Gastroesophageal sphincter (tissue), 4 donors: ENCODE measurements around the gene LRRC43. TPM values are rescaled to one million over a fixed set of nuclear protein-coding genes. Genes with fewer than 3 reads are reported as not detected.
"Not testable (repeated sequence)": the region's sequence is repeated elsewhere in the genome, so short reads cannot be mapped to it uniquely, and the experiment has no call there.

Experiments
- ATAC-seq: fragments of 150-250 bp; one replicate; pipeline ENCODE4 v1.9.1; 2016; ENCODE audit warnings: mild to moderate bottlenecking, moderate library complexity
- H3K27ac ChIP-seq, 4 donors: fragments of 200-600 bp; sonication (generic) in 3 of 4; 1 replicate in 3 of 4; 2 replicates in 1 of 4; pipeline ENCODE4 v1.5.1; 2016 to 2019
- H3K27me3 ChIP-seq: fragments of 200-600 bp; sonication (generic); one replicate; pipeline ENCODE4 v1.5.1; 2019
- H3K36me3 ChIP-seq, 2 donors: fragments of 200-600 bp; sonication (generic); one replicate each; pipeline ENCODE4 v1.5.1; 2019; ENCODE audit warnings: control low read depth in 1 of 2
- H3K4me1 ChIP-seq, 3 donors: fragments of 200-600 bp; sonication (generic); 1 replicate in 2 of 3; 2 replicates in 1 of 3; pipeline ENCODE4 v1.5.1; 2016 to 2019; ENCODE audit warnings: control low read depth in 2 of 3
- H3K4me3 ChIP-seq, 2 donors: fragments of 200-600 bp; sonication (generic); one replicate each; pipeline ENCODE4 v1.5.1; 2019; ENCODE audit warnings: mild to moderate bottlenecking in 1 of 2, moderate library complexity in 1 of 2
- H3K9me3 ChIP-seq, 3 donors: fragments of 200-600 bp; sonication (generic); one replicate each; pipeline ENCODE4 v1.5.1; 2017 to 2019; ENCODE audit warnings: control low read depth in 2 of 3
- EP300 ChIP-seq: sonication (generic); formaldehyde crosslinking; IDR thresholded peaks from one replicate; pipeline ENCODE4 v1.6.1; 2017; ENCODE audit warnings: antibody characterized with exemption, mild to moderate bottlenecking
- POLR2A ChIP-seq, 2 donors: fragments of 450-650 bp; IDR thresholded peaks; one replicate each; pipeline ENCODE4 v1.6.1; 2017; ENCODE audit warnings: antibody characterized with exemption in 2 of 2, mild to moderate bottlenecking in 2 of 2, moderate library complexity in 1 of 2
- POLR2AphosphoS5 ChIP-seq: sonication (generic); formaldehyde crosslinking; IDR thresholded peaks from one replicate; pipeline ENCODE4 v1.6.1; 2017; ENCODE audit warnings: antibody characterized with exemption
- WGBS, 2 donors: methylation state at CpG; one replicate each; pipeline ENCODE4 v1.1.5; 2018; ENCODE audit warnings: low coverage in 1 of 2; 5-methylcytosine and 5-hydroxymethylcytosine counted together
- total RNA-seq, 4 donors: library from RNA; depleted of rRNA; stranded (reverse); fragments of >200 nt; gene quantifications; one replicate each; pipeline ENCODE4 v1.1.0, GENCODE V29; 2016
- TF ChIP-seq, protein P1 (sequence below), 4 experiments: fragments of 200-600 bp in 2 of 4; fragments of 450-650 bp in 2 of 4; sonication (generic) in 1 of 4; IDR thresholded peaks; one replicate each; pipeline ENCODE4 v1.5.1; 2017 to 2019; ENCODE audit warnings: antibody characterized with exemption in 4 of 4, mild to moderate bottlenecking in 2 of 4, moderate library complexity in 2 of 4

Gene LRRC43
- total RNA-seq, 4 donors from 2014 or later = 1.5 to 9.8 (median 3.6) TPM

DNA sequence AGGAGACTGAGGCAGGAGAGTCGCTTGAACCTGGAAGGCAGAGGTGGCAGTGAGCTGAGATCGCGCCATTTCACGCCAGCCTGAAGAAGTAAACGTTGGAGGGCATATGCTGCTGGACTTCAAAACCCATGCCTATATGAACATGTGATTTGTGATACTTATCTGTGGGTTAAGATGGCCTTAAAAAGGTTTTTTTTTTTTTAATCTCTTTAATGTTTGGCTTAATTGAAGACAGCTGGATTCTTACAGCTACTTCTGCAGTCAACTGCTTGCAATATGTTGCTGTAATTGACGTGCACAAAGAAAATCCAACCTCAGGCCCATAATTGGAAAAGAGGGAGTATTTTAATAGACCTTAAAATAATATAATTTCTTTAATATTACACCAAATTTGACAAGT lies 19.1 kb downstream of the LRRC43 start:
- no peak overlapping the region for H3K4me3 ChIP-seq
- TF ChIP-seq POLR2AphosphoS5 (no peak), EP300 (no peak), POLR2A (IDR thresholded peaks at IDR 0.05) (no peak)
- TF ChIP-seq, protein P1, sequence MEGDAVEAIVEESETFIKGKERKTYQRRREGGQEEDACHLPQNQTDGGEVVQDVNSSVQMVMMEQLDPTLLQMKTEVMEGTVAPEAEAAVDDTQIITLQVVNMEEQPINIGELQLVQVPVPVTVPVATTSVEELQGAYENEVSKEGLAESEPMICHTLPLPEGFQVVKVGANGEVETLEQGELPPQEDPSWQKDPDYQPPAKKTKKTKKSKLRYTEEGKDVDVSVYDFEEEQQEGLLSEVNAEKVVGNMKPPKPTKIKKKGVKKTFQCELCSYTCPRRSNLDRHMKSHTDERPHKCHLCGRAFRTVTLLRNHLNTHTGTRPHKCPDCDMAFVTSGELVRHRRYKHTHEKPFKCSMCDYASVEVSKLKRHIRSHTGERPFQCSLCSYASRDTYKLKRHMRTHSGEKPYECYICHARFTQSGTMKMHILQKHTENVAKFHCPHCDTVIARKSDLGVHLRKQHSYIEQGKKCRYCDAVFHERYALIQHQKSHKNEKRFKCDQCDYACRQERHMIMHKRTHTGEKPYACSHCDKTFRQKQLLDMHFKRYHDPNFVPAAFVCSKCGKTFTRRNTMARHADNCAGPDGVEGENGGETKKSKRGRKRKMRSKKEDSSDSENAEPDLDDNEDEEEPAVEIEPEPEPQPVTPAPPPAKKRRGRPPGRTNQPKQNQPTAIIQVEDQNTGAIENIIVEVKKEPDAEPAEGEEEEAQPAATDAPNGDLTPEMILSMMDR (IDR thresholded peaks at IDR 0.05) = no peak
- 95 to 98% methylated on average over 5 to 6 of the region's 6 CpGs for WGBS, 2 donors
- no peak for ATAC-seq
- H3K9me3 ChIP-seq = no peaks in the 10 kb centered on the region
- H3K27me3 ChIP-seq = peaks cover 84% of the 10 kb centered on the region
- H3K27ac ChIP-seq = no peak overlapping the region
- H3K36me3 ChIP-seq = peaks cover 0 to 5% of the 10 kb centered on the region in 2 donors
- H3K4me1 ChIP-seq = peaks cover 0 to 34% (median 11%) of the 10 kb centered on the region in 3 donors

DNA sequence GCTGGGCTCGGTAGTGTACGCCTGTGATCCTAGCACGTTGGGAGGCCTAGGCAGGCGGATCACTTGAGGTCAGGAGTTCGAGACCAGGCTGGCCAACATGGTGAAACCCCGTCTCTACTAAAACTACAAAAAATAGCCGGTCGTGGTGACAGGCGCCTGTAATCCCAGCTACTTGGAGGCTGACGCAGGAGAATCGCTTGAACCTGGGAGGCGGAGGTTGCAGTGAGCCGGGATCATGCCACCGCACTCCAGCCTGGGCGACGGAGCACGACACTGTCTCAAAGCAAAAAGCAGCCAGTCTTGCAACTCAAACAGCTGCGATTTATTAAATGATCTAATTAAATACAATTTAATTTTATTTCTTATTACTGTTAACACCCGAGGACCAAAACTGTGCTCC lies 19.9 kb downstream of the LRRC43 start:
- WGBS, 2 donors = 0 to 53% methylated on average over 1 to 18 of the region's 19 CpGs

DNA sequence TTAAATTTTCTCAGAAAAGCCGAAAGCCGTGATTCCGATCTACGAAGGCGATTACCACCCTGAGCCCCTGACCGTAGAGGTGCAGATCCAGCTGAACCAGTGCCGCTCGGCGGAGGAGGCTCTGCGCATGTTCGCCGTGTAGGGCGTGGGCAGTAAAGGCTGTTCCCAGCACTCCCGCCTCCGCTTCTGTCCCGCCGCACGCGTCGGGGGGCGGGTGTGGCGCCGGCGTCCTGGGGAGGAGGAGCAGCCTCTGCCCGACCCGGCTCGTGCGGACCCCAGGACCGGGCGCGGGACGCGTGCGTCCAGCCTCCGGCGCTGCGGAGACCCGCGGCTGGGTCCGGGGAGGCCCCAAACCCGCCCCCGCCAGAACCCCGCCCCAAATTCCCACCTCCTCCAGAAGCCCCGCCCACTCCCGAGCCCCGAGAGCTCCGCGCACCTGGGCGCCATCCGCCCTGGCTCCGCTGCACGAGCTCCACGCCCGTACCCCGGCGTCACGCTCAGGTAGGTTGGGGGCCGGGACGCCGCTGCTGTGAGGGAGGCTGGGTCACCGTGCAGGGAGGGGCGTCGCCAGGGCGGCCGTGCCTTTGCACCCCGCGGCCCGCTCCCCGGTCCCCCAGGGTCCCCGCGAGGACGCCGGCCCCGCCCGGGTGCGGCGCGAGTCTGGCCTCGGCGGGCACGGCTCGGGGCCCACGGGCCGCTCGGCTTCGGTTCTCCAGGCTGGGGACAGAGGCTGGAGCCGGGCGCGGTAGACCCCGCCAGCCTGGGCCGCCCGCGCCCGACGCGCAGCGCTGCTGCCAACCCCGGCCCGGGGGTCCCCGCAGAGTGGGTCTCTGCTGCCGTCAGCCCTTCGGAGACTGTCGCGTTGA lies 20.6 kb downstream of the LRRC43 start, which contains the start of gene B3GNT4:
Gene B3GNT4, plus strand, starts transcription at position 409 of the 866 bp plus-strand sequence. CDS start 910 bp downstream, outside the sequence.
- no peak for TF ChIP-seq POLR2AphosphoS5
- TF ChIP-seq, protein P1 (IDR thresholded peaks at IDR 0.05) = no peak
- no peak for TF ChIP-seq EP300
- TF ChIP-seq POLR2A (IDR thresholded peaks at IDR 0.05) = no peak
- Histone ChIP-seq H3K9me3 (no peaks in the 10 kb centered on the region), H3K27ac (no peak within 1 kb of the TSS), H3K4me3 (peak within 1 kb of the TSS; percentile 38 to 64), H3K36me3 (peaks cover 0 to 20% of the 10 kb centered on the region in 2 donors), H3K4me1 (peaks cover 0 to 34% (median 11%) of the 10 kb centered on the region in 3 donors), H3K27me3 (peaks cover 73% of the 10 kb centered on the region)
- no CpG with 5 or more reads among the region's 104 CpGs for WGBS, 2 donors
- peak; percentile 78 for ATAC-seq

More for the DNA sequence above, 19.9 kb downstream of the LRRC43 start:
- H3K27ac ChIP-seq, H3K9me3 ChIP-seq, ATAC-seq: not testable (repeated sequence)
- Histone ChIP-seq H3K4me3 (peak overlapping the region; percentile 38 to 64), H3K4me1 (peaks cover 0 to 34% (median 11%) of the 10 kb centered on the region in 3 donors), H3K36me3 (peaks cover 0 to 13% of the 10 kb centered on the region in 2 donors), H3K27me3 (peaks cover 80% of the 10 kb centered on the region)

DNA sequence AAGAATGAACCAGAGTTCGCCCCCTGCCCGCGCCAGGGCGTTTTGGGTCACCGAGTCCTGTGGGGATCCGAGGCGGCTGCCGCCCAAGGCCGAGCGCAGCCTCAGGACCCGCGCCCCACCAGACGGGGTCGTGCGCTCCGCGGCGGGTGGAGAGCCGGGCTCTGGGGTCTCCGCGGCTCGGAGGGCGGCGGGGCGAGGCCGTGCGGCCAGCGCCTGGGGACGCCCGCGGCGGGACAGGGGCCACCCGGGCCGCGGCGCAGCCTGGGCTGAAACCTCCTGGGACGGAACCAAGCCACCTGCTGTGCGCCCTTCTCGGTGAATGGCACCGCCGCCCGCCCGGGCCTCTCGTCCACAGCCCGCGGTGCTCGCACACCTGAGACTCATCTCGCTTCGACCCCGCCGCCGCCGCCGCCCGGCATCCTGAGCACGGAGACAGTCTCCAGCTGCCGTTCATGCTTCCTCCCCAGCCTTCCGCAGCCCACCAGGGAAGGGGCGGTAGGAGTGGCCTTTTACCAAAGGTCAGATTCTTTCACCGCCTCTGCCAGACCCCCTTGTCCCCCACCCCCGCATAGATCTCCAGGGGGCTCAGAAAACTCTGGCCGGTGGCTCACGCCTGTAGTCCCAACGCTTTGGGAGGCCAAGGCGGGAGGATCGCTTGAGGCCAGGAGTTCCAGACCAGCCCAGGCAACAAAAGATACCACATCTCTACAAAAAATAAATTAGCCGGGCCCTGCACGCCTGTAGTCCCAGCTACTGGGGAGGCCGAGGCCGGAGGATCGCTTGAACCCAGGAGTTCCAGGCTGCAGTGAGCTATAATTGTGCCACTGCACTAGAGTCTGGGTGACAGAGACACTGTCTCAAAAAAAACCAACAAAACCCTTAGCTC lies 21.5 kb downstream of the LRRC43 start:
- WGBS, 2 donors = 50% methylated on average over 2 of the region's 71 CpGs; no CpG with 5 or more reads in 1 of the 2 donors
- Histone ChIP-seq H3K27ac (no peak overlapping the region), H3K4me1 (peaks cover 0 to 34% (median 11%) of the 10 kb centered on the region in 3 donors), H3K36me3 (peaks cover 0 to 29% of the 10 kb centered on the region in 2 donors), H3K27me3 (peaks cover 64% of the 10 kb centered on the region), H3K4me3 (peak overlapping the region; percentile 38 to 64), H3K9me3 (no peaks in the 10 kb centered on the region)
- no peak for ATAC-seq
- TF ChIP-seq POLR2A (IDR thresholded peaks at IDR 0.05) (no peak), POLR2AphosphoS5 (no peak)
- TF ChIP-seq, protein P1 (IDR thresholded peaks at IDR 0.05) = no peak
